Stimulated activated CD4-positive, alpha-beta T cell treated with anti-CD3 and anti-CD28 coated beads, Interleukin-2, amount 100 ng/mL, for 24 hours (primary cell): ENCODE data around the gene CSNK1A1.
"Not testable (repeated sequence)": the region's sequence is repeated elsewhere in the genome, so short reads cannot be mapped to it uniquely, and the experiment has no call there.

Experiments used
- DNase-seq, 2 donors: peaks; one replicate each; pipeline ENCODE4 v3.0.0-alpha.2; 2020

Gene CSNK1A1

GRCh38 chr5:149526845-149527590, 24.2 kb downstream of the CSNK1A1 start:
- no peak for DNase-seq

GRCh38 chr5:149521739-149522685, 29.2 kb downstream of the CSNK1A1 start:
- no peak for DNase-seq

GRCh38 chr5:149519601-149520000, 31.6 kb downstream of the CSNK1A1 start:
- no peak for DNase-seq

GRCh38 chr5:149518620-149519019, 32.6 kb downstream of the CSNK1A1 start:
- no peak for DNase-seq

- DNase-seq: no peak
Observed at GRCh38 chr5:149517461-149518122, 33.6 kb downstream of the CSNK1A1 start.

GRCh38 chr5:149514512-149514911, 36.7 kb downstream of the CSNK1A1 start:
- no peak for DNase-seq

GRCh38 chr5:149513372-149513947, 37.8 kb downstream of the CSNK1A1 start:
- DNase-seq: not testable (repeated sequence)

GRCh38 chr5:149510136-149510535, 41.1 kb downstream of the CSNK1A1 start:
- no peak for DNase-seq

- no peak for DNase-seq
Observed at GRCh38 chr5:149504677-149505076, 46.6 kb downstream of the CSNK1A1 start.

GRCh38 chr5:149503006-149503405, 48.2 kb downstream of the CSNK1A1 start:
- no peak for DNase-seq

GRCh38 chr5:149500922-149501582, 50.2 kb downstream of the CSNK1A1 start:
- DNase-seq: no peak

- no peak for DNase-seq
Observed at GRCh38 chr5:149498724-149499336, 52.4 kb downstream of the CSNK1A1 start.

GRCh38 chr5:149497357-149497756, 53.9 kb downstream of the CSNK1A1 start:
- DNase-seq: no peak

- DNase-seq: no peak
Observed at GRCh38 chr5:149496917-149497316, 54.3 kb downstream of the CSNK1A1 start.

GRCh38 chr5:149496166-149496565, 55.1 kb downstream of the CSNK1A1 start:
- DNase-seq: no peak

- DNase-seq: no peak
Observed at GRCh38 chr5:149495673-149496072, 55.6 kb downstream of the CSNK1A1 start.

- no peak for DNase-seq
Observed at GRCh38 chr5:149493316-149493715, 57.9 kb downstream of the CSNK1A1 start.

GRCh38 chr5:149492781-149493180, 58.5 kb downstream of the CSNK1A1 start:
- no peak for DNase-seq

- no peak for DNase-seq
Observed at GRCh38 chr5:149490599-149491485, 60.4 kb downstream of the CSNK1A1 start.

- DNase-seq: no peak
Observed at GRCh38 chr5:149489605-149490037, 61.6 kb downstream of the CSNK1A1 start.
